ENCODE data around the gene ETFRF1.

Gene ETFRF1

GRCh38 chr12:25254271-25254880 is 59.3 kb downstream of the ETFRF1 start:
- no peak for DNase-seq
- in situ Hi-C loops (cut with HindIII; ENCODE audit: low pct_ligation_motif_present, low pct_unique_long_range_greater_than_20kb, low sequenced_read_pairs): no loop called here

All from ACHN (cell line).